NCI-H345 (cell line): Measurements from ENCODE around the gene GLRX2.
A peak's percentile ranks its signal among the peaks of the same experiment; 100 is the strongest.
"Not testable (repeated sequence)": the region's sequence is repeated elsewhere in the genome, so short reads cannot be mapped to it uniquely, and the experiment has no call there.

Experiments used
- DNase-seq: peaks from one replicate; lab custom pipeline; 2025; lab: John Stamatoyannopoulos, UW

GLRX2 gene

GRCh38 chr1:193062698-193063463 is 42.3 kb downstream of the GLRX2 start:
- DNase-seq: no peak

GRCh38 chr1:193060938-193061337 is 44.3 kb downstream of the GLRX2 start:
- no peak for DNase-seq

GRCh38 chr1:193060406-193060805 is 44.8 kb downstream of the GLRX2 start:
- DNase-seq: no peak

GRCh38 chr1:193060115-193060403 is 45.2 kb downstream of the GLRX2 start:
- no peak for DNase-seq

- peak; percentile 98 for DNase-seq
Measured at GRCh38 chr1:193059282-193060114, 45.7 kb downstream of the GLRX2 start, which contains the start of the genes RO60 and UCHL5. Gene RO60 (plus strand): TSS chr1:193059612. CDS start chr1:193069055, 9,443 bp downstream. Gene UCHL5 (minus strand): TSS chr1:193059360. CDS start chr1:193059260, 100 bp downstream.

GRCh38 chr1:193058529-193059281 is 46.5 kb downstream of the GLRX2 start:
- peak; percentile 41 for DNase-seq

GRCh38 chr1:193054169-193054675 is 51.0 kb downstream of the GLRX2 start:
- DNase-seq: no peak

GRCh38 chr1:193048913-193049312 is 56.3 kb downstream of the GLRX2 start:
- not testable (repeated sequence) for DNase-seq
